AG10803 (cell line): ENCODE results near the gene PLIN3.

Experiments used
- DNase-seq: peaks from one replicate; pipeline ENCODE4 v3.0.0; 2010; ENCODE audit warnings: low read depth
- H3K4me3 ChIP-seq: 2 replicates; pipeline ENCODE4 v1.5.1; 2011; ENCODE audit warnings: mild to moderate bottlenecking, low read length, control low read depth
- TF ChIP-seq, protein P1 (sequence below): conservative IDR thresholded peaks from 2 replicates; pipeline ENCODE4 v1.5.1; 2011; ENCODE audit warnings: mild to moderate bottlenecking, low read length, control low read depth, inconsistent platforms

The PLIN3 gene

DNA sequence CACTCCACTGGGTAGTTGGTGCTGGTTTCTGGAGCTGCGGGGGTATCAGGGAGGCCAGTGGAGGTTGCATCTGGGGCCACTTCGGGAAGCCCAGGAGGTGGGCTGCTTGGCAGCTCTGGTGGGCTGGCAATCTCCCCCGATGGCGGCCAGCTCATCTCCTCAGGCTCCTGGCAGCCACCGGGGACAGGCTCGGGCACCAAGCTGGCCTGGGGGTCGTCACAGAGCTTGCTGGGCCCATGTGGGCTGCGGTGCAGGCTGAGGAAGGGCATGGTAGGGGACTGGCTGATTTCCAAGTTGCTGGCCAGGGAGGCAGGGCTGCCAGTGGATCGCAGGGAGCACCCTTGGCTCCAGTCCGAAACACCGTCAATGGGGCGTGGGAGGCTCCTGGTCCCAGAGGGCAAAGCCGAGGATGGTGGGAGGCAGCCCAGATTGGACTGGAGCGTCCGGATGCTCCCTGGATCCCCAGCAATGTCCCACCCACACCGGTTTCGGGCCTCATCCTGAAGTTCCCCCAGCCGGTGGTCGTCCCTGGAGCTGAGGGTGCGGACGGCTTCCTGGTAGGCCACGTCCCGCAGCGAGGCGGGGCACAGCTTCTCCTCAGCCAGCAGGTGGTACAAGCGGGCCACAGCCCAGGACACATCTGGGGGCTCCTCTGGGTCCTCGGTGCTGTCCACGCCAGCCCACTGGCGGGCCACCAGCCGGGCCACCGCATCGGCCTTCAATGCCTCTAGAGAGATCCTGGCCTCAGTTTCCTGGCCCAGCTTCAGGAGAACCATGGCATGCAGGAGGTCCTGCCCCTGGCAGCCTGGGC lies 49.8 kb downstream of the PLIN3 start:
- no peak for DNase-seq
- TF ChIP-seq, protein P1, sequence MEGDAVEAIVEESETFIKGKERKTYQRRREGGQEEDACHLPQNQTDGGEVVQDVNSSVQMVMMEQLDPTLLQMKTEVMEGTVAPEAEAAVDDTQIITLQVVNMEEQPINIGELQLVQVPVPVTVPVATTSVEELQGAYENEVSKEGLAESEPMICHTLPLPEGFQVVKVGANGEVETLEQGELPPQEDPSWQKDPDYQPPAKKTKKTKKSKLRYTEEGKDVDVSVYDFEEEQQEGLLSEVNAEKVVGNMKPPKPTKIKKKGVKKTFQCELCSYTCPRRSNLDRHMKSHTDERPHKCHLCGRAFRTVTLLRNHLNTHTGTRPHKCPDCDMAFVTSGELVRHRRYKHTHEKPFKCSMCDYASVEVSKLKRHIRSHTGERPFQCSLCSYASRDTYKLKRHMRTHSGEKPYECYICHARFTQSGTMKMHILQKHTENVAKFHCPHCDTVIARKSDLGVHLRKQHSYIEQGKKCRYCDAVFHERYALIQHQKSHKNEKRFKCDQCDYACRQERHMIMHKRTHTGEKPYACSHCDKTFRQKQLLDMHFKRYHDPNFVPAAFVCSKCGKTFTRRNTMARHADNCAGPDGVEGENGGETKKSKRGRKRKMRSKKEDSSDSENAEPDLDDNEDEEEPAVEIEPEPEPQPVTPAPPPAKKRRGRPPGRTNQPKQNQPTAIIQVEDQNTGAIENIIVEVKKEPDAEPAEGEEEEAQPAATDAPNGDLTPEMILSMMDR: no peak
- no peak overlapping the region for H3K4me3 ChIP-seq

DNA sequence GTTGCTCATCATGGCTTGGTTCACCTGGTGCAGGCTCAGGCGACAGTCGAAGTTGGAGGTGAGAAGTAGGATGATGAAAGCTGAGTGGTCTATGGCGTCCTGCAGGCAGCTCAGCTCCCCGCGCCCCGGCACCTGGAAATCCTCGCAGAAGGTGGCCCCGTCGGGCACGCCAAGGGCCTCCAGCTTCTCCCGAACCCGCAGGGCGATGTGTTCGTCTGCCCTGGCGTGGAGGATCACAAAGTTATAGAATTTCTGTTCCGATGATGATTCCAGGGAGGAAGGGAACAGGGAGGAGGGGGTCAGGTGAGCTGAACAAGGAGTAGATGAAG lies 50.6 kb downstream of the PLIN3 start:
- TF ChIP-seq, protein P1: no peak
- DNase-seq: no peak

GRCh38 chr19:4816202-4816949 lies 51.1 kb downstream of the PLIN3 start:
- no peak for DNase-seq
- no peak overlapping the region for H3K4me3 ChIP-seq
- TF ChIP-seq, protein P1: no peak

More for the DNA sequence above, 50.6 kb downstream of the PLIN3 start:
- H3K4me3 ChIP-seq: no peak overlapping the region

DNA sequence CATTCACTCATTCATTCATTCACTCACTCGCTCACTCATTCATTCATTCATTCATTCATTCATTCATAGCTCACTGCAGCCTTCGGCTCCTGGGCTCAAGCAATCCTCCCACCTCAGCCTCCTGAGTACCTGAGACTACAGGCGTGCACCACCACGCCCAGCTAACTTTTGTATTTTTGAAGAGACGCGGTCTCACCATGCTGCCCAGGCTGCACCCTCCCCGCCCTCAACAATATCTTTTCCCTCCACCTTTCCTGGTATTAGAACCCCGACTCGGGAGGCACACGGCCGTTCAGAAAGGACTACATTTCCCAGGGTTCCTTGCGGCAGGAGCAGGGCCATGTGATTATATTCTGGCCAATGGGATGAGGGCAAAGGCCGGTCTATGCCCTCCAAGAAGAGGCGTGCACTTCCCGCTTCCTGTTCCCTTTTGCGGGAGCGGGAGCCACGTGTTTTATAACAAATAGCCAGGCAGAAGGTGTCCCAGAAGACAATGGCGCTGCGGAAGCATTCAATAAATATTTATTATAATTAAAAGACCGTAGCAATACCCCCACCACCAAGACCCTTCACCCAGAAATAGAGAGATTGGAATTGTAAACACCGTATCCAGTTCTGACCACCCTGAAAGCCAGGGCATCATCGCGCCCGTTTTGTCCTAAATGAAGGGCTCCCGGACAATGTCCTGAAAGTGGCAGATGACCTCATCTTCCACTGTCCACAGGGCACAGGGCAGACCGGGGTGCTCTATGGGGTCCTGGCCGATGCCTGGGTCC lies 51.9 kb downstream of the PLIN3 start:
- no peak overlapping the region for H3K4me3 ChIP-seq
- TF ChIP-seq, protein P1: no peak
- DNase-seq: peak; percentile 91

DNA sequence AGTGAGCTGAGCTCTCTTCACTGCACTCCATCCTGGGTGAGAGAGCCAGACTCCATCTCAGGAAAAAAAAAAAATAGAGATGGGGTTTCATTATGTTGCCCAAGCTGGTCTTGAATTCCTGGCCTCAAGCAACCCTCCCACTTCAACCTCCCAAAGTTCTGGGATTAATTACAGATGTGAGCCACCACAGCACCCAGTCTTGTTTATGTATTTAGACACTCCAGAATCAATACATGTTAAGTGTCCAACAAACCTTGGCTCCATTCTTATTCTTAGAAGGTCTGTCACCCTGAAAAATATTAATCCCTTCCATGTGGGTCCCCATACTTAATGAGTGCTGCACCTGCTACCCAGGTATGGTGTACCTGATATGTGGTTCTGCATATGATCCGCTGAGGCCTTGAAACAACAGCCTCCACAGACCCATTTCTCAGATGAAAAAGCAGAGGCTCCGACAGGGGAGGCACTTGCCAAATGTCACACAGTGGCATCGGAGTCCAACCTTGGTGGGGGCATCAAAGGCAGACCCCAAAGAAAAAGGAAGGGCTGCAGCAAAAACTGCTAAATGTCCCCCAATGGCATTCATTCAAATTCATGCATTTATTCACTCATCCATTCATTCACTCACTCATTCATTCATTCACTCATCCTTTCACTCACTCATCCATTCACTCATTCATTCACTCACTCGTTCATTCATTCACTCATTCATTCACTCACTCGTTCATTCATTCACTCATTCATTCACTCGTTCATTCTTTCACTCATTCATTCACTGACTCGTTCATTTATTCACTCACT lies 52.6 kb downstream of the PLIN3 start:
- no peak overlapping the region for H3K4me3 ChIP-seq
- peak; percentile 95 for DNase-seq
- TF ChIP-seq, protein P1: no peak

GRCh38 chr19:4811328-4812131 lies 55.9 kb downstream of the PLIN3 start:
- TF ChIP-seq, protein P1: peak; percentile 81
- peak; percentile 49 for DNase-seq
- H3K4me3 ChIP-seq: no peak overlapping the region
